ENCODE data around the gene COPS2. TPM values are rescaled to one million over a fixed set of nuclear protein-coding genes. Genes with fewer than 3 reads are reported as not detected.
A peak's percentile ranks its signal among the peaks of the same experiment; 100 is the strongest.

COPS2 gene
- total and polyA plus RNA-seq, 9 of the 15 experiments (the other 6 are each of a cell fraction or from before 2014, with no cell fraction given): 66.4 to 154 (median 117) TPM

GRCh38 chr15:49169880-49170597 lies 14.6 kb upstream of the COPS2 start, which contains the start of gene GALK2 (continued):
- TF ChIP-seq DACH1 (IDR thresholded peaks at IDR 0.05; ENCODE audit: partially characterized antibody) (no peak), ZNF347 (CRISPR knock-in tag; IDR thresholded peaks at IDR 0.05; ENCODE audit: low read depth) (no peak), ZNF511 (CRISPR knock-in tag; IDR thresholded peaks at IDR 0.05) (no peak), DIDO1 (tag; IDR thresholded peaks at IDR 0.05; ENCODE audit: low read depth) (peak; percentile 64), PYGO2 (tag; IDR thresholded peaks at IDR 0.05) (no peak), SRSF1 (IDR thresholded peaks at IDR 0.05; ENCODE audit: low read depth, low read length) (no peak), NR2C1 (IDR thresholded peaks at IDR 0.05) (no peak), NR2C1 (tag; IDR thresholded peaks at IDR 0.05) (peak; percentile 34; the same call in 1 of the 2 replicates), NCOR1 (IDR thresholded peaks at IDR 0.05) (peak; percentile 14; the same call in 1 of the 2 replicates), SPI1 (IDR thresholded peaks at IDR 0.05; ENCODE audit: borderline replicate concordance, low read depth, low read length) (no peak), SMARCB1 (IDR thresholded peaks at IDR 0.05; ENCODE audit: insufficient read length, low read depth) (no peak), BMI1 (IDR thresholded peaks at IDR 0.05; ENCODE audit: low read length) (no peak)
- TF ChIP-seq, protein P1, sequence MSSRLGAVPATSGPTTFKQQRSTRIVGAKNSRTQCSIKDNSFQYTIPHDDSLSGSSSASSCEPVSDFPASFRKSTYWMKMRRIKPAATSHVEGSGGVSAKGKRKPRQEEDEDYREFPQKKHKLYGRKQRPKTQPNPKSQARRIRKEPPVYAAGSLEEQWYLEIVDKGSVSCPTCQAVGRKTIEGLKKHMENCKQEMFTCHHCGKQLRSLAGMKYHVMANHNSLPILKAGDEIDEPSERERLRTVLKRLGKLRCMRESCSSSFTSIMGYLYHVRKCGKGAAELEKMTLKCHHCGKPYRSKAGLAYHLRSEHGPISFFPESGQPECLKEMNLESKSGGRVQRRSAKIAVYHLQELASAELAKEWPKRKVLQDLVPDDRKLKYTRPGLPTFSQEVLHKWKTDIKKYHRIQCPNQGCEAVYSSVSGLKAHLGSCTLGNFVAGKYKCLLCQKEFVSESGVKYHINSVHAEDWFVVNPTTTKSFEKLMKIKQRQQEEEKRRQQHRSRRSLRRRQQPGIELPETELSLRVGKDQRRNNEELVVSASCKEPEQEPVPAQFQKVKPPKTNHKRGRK (tag; IDR thresholded peaks at IDR 0.05): no peak
- TF ChIP-seq, protein P2, sequence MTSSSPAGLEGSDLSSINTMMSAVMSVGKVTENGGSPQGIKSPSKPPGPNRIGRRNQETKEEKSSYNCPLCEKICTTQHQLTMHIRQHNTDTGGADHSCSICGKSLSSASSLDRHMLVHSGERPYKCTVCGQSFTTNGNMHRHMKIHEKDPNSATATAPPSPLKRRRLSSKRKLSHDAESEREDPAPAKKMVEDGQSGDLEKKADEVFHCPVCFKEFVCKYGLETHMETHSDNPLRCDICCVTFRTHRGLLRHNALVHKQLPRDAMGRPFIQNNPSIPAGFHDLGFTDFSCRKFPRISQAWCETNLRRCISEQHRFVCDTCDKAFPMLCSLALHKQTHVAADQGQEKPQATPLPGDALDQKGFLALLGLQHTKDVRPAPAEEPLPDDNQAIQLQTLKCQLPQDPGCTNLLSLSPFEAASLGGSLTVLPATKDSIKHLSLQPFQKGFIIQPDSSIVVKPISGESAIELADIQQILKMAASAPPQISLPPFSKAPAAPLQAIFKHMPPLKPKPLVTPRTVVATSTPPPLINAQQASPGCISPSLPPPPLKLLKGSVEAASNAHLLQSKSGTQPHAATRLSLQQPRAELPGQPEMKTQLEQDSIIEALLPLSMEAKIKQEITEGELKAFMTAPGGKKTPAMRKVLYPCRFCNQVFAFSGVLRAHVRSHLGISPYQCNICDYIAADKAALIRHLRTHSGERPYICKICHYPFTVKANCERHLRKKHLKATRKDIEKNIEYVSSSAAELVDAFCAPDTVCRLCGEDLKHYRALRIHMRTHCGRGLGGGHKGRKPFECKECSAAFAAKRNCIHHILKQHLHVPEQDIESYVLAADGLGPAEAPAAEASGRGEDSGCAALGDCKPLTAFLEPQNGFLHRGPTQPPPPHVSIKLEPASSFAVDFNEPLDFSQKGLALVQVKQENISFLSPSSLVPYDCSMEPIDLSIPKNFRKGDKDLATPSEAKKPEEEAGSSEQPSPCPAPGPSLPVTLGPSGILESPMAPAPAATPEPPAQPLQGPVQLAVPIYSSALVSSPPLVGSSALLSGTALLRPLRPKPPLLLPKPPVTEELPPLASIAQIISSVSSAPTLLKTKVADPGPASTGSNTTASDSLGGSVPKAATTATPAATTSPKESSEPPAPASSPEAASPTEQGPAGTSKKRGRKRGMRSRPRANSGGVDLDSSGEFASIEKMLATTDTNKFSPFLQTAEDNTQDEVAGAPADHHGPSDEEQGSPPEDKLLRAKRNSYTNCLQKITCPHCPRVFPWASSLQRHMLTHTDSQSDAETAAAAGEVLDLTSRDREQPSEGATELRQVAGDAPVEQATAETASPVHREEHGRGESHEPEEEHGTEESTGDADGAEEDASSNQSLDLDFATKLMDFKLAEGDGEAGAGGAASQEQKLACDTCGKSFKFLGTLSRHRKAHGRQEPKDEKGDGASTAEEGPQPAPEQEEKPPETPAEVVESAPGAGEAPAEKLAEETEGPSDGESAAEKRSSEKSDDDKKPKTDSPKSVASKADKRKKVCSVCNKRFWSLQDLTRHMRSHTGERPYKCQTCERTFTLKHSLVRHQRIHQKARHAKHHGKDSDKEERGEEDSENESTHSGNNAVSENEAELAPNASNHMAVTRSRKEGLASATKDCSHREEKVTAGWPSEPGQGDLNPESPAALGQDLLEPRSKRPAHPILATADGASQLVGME (CRISPR knock-in tag; IDR thresholded peaks at IDR 0.05): no peak
